ENCODE data around the gene FGF12. TPM values are rescaled to one million over a fixed set of nuclear protein-coding genes. Genes with fewer than 3 reads are reported as not detected.

FGF12 gene
- total RNA-seq, 1 experiment from 2014 or later = 0.07 TPM

- Histone ChIP-seq H3K9me2 (ENCODE audit: insufficient read depth) (no peaks in the 10 kb centered on the region), H3K36me3 (ENCODE audit: control insufficient read depth in 1 of 2, insufficient read depth in 2 of 2, low read length in 2 of 2) (no peaks in the 10 kb centered on the region), H3K27me3 (ENCODE audit: insufficient read depth, low read length) (peaks cover 64% of the 10 kb centered on the region), H3K9me3 (ENCODE audit: control insufficient read depth in 1 of 2, insufficient read depth in 1 of 2, low read depth in 1 of 2, low read length in 2 of 2) (no peaks in the 10 kb centered on the region), H2AFZ (ENCODE audit: low read depth, low read length, poor library complexity, severe bottlenecking) (no peak overlapping the region), H3K27ac (ENCODE audit: low read depth, low read length) (no peak overlapping the region), H4K20me1 (ENCODE audit: insufficient read depth) (no peaks in the 10 kb centered on the region), H3K4me2 (ENCODE audit: low read length) (no peak overlapping the region), H3K4me1 (ENCODE audit: control insufficient read depth in 1 of 2, insufficient read depth in 2 of 2, low read length in 2 of 2) (no peaks in the 10 kb centered on the region), H3K4me3 (replicated peaks in 1 of 2; ENCODE audit: low read depth in 1 of 2, low read length in 2 of 2) (no peak overlapping the region), H3K79me2 (ENCODE audit: insufficient read depth, low read length) (no peaks in the 10 kb centered on the region), H3K9ac (ENCODE audit: low read length) (no peak overlapping the region)
- no TSS peak for BruUV-seq (replicated peaks)
- TF ChIP-seq, protein P1, sequence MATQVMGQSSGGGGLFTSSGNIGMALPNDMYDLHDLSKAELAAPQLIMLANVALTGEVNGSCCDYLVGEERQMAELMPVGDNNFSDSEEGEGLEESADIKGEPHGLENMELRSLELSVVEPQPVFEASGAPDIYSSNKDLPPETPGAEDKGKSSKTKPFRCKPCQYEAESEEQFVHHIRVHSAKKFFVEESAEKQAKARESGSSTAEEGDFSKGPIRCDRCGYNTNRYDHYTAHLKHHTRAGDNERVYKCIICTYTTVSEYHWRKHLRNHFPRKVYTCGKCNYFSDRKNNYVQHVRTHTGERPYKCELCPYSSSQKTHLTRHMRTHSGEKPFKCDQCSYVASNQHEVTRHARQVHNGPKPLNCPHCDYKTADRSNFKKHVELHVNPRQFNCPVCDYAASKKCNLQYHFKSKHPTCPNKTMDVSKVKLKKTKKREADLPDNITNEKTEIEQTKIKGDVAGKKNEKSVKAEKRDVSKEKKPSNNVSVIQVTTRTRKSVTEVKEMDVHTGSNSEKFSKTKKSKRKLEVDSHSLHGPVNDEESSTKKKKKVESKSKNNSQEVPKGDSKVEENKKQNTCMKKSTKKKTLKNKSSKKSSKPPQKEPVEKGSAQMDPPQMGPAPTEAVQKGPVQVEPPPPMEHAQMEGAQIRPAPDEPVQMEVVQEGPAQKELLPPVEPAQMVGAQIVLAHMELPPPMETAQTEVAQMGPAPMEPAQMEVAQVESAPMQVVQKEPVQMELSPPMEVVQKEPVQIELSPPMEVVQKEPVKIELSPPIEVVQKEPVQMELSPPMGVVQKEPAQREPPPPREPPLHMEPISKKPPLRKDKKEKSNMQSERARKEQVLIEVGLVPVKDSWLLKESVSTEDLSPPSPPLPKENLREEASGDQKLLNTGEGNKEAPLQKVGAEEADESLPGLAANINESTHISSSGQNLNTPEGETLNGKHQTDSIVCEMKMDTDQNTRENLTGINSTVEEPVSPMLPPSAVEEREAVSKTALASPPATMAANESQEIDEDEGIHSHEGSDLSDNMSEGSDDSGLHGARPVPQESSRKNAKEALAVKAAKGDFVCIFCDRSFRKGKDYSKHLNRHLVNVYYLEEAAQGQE (IDR thresholded peaks at IDR 0.05; ENCODE audit: low read depth) = no peak
- no peak for TF ChIP-seq JUND (IDR thresholded peaks at IDR 0.05)
- no peak for TF ChIP-seq EZH2phosphoT487 (IDR thresholded peaks at IDR 0.05; ENCODE audit: borderline replicate concordance)
- no peak for TF ChIP-seq TCF7L2 (IDR thresholded peaks at IDR 0.05; ENCODE audit: borderline replicate concordance, extremely low read depth, insufficient read depth, insufficient read length)
- peak; percentile 21; the same call in 1 of the 2 replicates for TF ChIP-seq RAD21 (IDR thresholded peaks at IDR 0.05; ENCODE audit: low read depth)
- TF ChIP-seq, protein P2, sequence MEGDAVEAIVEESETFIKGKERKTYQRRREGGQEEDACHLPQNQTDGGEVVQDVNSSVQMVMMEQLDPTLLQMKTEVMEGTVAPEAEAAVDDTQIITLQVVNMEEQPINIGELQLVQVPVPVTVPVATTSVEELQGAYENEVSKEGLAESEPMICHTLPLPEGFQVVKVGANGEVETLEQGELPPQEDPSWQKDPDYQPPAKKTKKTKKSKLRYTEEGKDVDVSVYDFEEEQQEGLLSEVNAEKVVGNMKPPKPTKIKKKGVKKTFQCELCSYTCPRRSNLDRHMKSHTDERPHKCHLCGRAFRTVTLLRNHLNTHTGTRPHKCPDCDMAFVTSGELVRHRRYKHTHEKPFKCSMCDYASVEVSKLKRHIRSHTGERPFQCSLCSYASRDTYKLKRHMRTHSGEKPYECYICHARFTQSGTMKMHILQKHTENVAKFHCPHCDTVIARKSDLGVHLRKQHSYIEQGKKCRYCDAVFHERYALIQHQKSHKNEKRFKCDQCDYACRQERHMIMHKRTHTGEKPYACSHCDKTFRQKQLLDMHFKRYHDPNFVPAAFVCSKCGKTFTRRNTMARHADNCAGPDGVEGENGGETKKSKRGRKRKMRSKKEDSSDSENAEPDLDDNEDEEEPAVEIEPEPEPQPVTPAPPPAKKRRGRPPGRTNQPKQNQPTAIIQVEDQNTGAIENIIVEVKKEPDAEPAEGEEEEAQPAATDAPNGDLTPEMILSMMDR (IDR thresholded peaks at IDR 0.05 in 2 of 3, conservative IDR thresholded peaks at IDR 0.05 in 1 of 3; ENCODE audit: borderline replicate concordance in 1 of 3, insufficient read depth in 1 of 3, low read depth in 2 of 3, low read length in 2 of 3) = peak; percentile 12 to 54 (median 38); a peak in 5 of 6 replicates
- intact Hi-C loops (cut with micrococcal nuclease) = loop anchor here (10.0 kb wide), 2 partner anchors 1204 to 1314 kb away; no protein-coding TSS in a partner anchor
- DNase-seq (ENCODE audit: low read depth, low spot score) (no peak), ATAC-seq (peak; percentile 55; the same call in 1 of the 2 replicates)
- RAD21 ChIA-PET (ENCODE audit: low non-redundant PET in 1 of 2, low total read pairs in 2 of 2, uncharacterized antibody in 2 of 2, unreplicated experiment in 2 of 2) = no interaction called here
- POLR2A ChIA-PET = no interaction called here
- CTCF ChIA-PET = interaction anchor here (1.3 to 2.0 kb wide), 2 partner anchors 26 to 324 kb away, joined by 3 to 5 read pairs; no protein-coding TSS in a partner anchor
These were observed 278.3 kb downstream of the FGF12 start for GRCh38 chr3:192449036-192449435.
